Measurements from ENCODE around the gene PHETA2.
"Not testable (repeated sequence)": the region's sequence is repeated elsewhere in the genome, so short reads cannot be mapped to it uniquely, and the experiment has no call there.

Gene PHETA2

GRCh38 chr22:42069801-42070516 lies 4.1 kb upstream of the PHETA2 start:
- peak in 2 of 51 donors; percentile 45 to 52 for DNase-seq

- DNase-seq = peak; percentile 39 to 96 (median 87)
Measured at GRCh38 chr22:42070517-42071422, 3.3 kb upstream of the PHETA2 start, which contains the start of gene NAGA. TSS of gene NAGA (minus strand) at chr22:42070812. CDS start at chr22:42070297, 515 bp downstream.

DNA sequence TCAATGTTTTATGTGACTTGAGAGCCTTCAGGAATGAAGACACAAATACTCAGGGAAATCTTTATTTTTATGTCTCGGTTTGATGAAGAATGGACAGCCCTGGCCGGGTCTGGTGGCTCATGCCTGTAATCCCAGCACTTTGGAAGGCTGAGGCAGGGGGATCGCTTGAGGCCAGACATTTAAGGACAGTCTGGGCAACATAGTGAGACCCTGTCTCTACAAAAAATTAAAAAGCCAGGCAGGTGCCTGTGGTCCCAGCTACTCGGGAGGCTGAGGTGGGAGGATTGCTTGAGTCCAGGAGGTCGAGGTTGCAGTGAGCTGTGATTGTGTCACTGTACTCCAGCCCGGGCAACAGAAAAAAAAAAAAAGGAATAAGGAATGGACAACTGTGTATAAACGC lies 2.5 kb upstream of the PHETA2 start:
- DNase-seq = not testable (repeated sequence)

- no peak for DNase-seq
Measured at GRCh38 chr22:42072606-42073330, 1.3 kb upstream of the PHETA2 start.

DNA sequence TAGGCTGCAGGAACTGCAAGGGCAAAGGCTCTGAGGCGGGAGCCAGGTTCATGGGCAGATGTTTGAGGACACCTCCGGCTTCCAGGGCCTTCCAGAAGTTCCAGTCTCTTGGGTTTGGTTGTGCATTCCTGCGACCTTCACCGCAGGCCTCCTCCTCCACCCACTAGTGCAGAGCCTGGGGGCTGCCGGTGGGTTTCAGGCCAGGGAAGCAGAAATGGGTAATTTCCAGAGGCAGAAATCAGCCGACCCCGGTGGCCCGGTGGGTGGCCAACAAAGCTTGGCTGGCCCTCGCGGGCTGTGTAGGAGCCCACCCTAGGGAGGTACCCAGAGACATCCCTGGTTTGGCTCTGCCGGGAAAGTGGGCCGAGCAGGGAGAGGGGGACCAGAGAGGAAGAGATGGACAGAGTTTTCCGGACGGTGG lies 417 bp upstream of the PHETA2 start:
- DNase-seq = no peak

GRCh38 chr22:42074846-42075676 lies 1.0 kb downstream of the PHETA2 start:
- no peak for DNase-seq

DNA sequence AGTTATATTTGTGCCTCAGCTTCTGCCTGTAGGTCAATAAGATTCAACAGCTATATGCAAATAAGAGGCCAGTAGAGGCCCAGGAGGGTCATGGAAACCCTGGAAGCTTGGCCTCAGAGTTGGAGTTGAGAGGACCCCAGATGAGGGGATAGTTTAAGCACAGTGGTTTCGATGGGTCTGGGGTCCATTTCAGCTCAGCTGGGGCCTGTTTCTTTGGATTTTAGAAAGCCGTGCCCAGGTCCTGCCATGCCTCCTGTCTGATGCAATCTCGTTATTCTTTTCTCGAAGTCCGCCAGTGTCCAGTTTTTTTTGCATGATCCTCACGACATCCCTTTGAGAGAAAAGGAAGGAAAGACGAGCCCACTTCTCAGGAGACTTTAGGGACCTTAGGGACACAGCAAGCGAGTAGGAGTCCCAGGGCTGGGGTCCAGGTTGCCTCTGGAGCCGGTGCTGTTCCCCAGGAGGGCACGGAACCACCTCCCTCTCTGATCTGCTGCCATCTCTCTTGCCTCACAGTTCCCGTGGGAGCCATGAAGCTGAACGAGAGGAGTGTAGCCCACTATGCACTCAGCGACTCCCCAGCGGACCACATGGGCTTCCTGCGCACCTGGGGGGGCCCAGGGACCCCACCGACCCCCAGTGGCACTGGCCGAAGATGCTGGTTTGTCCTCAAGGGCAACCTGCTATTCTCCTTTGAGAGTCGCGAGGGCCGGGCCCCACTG lies 2.9 kb downstream of the PHETA2 start:
- no peak for DNase-seq

GRCh38 chr22:42077486-42078125 lies 3.6 kb downstream of the PHETA2 start:
- DNase-seq = no peak

DNA sequence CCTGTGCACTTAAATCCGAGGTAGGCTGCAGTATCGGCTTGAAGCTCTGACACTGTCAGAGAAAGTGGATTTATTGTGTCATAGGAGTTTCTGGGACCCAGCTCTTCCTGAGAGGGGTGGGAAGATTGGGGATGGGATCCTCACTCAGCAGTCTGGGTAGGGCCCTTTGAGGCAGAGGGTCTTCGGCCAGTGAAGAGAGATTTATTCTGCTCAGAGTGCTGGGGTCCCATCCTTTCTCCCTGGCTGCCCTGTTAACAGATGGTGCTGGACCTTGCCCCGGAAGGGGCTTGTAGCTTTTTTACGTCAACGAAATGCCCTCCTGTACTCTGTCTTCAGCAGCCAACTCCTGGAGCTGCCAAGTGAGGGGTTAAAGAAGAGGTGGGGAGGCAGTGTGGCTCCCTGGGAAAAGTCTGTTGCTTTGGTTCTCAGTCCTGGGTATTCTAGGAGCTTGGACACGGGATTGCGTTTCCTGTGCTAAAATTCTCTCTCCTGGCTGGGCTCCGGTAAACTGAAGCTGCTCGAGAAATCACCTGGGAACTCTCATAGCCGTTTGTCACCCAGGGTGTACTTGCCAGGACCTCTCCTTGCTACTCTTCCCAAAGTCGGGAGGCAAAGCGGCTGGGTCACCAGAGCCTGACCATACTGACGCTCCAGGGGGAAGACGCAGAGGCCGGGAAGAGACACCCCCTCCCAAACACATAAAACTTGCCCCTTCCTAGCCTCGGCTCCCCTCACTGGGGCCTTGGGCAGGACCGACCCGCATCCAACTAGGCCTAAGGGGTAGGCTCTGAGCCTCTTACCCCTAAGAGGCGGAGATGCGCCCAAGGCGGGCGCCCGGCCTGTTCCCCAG lies 4.6 kb downstream of the PHETA2 start:
- DNase-seq = peak in 11 of 51 donors; percentile 36 to 77 (median 60)

- peak; percentile 90 to 100 (median 99) for DNase-seq
Measured at GRCh38 chr22:42079319-42080251, 5.5 kb downstream of the PHETA2 start, which contains the start of gene SMDT1. TSS of gene SMDT1 (plus strand) at chr22:42079700. CDS start at chr22:42079769, 69 bp downstream.

GRCh38 chr22:42080287-42080686 lies 6.2 kb downstream of the PHETA2 start:
- DNase-seq = peak in 20 of 51 donors; percentile 10 to 66 (median 27)

GRCh38 chr22:42083119-42083518 lies 9.1 kb downstream of the PHETA2 start:
- no peak for DNase-seq

DNA sequence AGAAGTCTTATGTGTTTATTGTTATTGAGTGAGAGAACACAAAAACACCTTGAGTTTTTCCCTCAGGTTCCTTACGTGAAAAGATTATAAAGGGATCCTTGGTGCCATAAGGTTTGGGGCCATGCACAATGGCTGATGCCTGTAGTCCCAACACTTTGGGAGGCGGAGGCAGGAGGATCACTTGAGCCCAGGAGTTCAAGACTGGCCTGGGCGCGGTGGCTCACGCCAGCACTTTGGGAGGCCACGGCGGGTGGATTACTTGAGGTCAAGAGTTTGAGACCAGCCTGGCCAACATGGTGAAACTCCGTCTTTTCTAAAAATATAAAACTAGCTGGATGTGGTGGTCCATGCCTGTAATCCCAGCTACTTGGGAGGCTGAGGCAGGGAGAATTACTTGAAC lies 10.8 kb downstream of the PHETA2 start:
- no peak for DNase-seq

DNA sequence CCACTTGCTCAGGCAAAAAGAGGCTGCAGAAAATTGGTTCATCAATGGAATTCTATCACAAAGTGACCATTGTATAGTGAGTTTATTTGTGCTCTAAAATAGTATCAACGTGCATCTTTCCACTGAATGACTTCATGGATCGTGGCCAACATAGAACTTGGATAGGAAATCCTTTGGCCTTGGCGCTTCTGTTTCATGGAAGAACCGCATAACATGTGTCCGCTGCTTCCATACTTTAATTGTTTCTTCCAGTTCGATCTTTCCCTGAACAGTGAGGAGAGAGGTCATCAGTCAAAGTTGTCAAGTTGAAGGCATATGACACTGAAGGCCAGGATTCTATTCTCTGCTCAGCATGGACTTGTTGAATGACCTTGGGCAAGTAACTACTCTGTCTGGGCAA lies 12.0 kb downstream of the PHETA2 start:
- DNase-seq = no peak

- DNase-seq = peak; percentile 78 to 100 (median 99)
Measured at GRCh38 chr22:42090596-42091454, 16.8 kb downstream of the PHETA2 start, which contains the start of gene NDUFA6. TSS of gene NDUFA6 (minus strand) at chr22:42090772. CDS start at chr22:42090744, 28 bp downstream.

DNA sequence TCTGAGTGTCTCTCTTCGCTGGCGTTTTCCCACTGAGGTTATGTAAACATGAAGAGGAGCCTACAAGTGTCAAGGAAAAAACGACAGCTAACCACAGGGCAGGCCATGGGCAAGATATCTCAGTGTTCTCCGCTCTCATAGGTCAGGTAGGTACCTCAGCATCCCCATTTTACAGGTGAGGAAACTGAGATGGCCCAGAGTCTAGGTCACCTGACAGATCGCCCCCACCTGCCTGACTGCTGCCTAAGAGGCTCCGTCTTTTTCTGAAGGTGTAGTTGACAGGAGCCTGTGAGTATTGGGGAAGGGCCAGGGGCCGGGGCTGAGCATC lies 17.4 kb downstream of the PHETA2 start:
- DNase-seq = no peak
